Caco-2 (cell line): ENCODE data around the gene BRD9. TPM values are rescaled to one million over a fixed set of nuclear protein-coding genes. Genes with fewer than 3 reads are reported as not detected.

Experiments
- BruUV-seq: library from RNA; stranded (reverse); fragments of 400-500 nt; replicated peaks from 2 replicates; lab custom pipeline; 2021; lab: Mats Ljungman, UMichigan
- CTCF ChIA-PET: fragments of 300-600 bp; sonication (Branson Sonifier 250); formaldehyde crosslinking; loops from one replicate; lab custom pipeline; 2022; ENCODE audit warnings: antibody characterized with exemption; lab: Charles Lee
- POLR2A ChIA-PET: fragments of 300-600 bp; sonication (Branson Sonifier 250); formaldehyde crosslinking; loops from one replicate; lab custom pipeline; 2022; ENCODE audit warnings: antibody characterized with exemption; lab: Charles Lee
- DNase-seq, 2 experiments: peaks; one replicate each; pipeline versions ENCODE4 v3.0.0 to v3.0.0-alpha.2; 2020 to 2022
- H3K27me3 ChIP-seq: replicated peaks from 2 replicates; pipeline ENCODE4 v1.6.0; 2011; ENCODE audit warnings: low read length; ENCODE audit not compliant: control insufficient read depth, insufficient read depth
- H3K36me3 ChIP-seq: 2 replicates; pipeline ENCODE4 v1.5.1; 2011; ENCODE audit warnings: low read length; ENCODE audit not compliant: control insufficient read depth, insufficient read depth
- H3K4me1 ChIP-seq: fragments of 250-450 bp; sonication (Bioruptor Pico); 2 replicates; pipeline ENCODE4 v1.5.1; 2020; ENCODE audit warnings: mild to moderate bottlenecking
- H3K4me3 ChIP-seq: 2 replicates; pipeline ENCODE4 v1.5.1; 2011; ENCODE audit warnings: low read depth, mild to moderate bottlenecking, control low read depth, low read length
- H3K9me3 ChIP-seq: fragments of 250-450 bp; sonication (Bioruptor Pico); 2 replicates; pipeline ENCODE4 v1.5.1; 2020; ENCODE audit warnings: mild to moderate bottlenecking, moderate library complexity
- H3K27ac Mint-ChIP-seq: one replicate; pipeline ENCODE4 v1.8.0; 2022; ENCODE audit warnings: mixed read lengths; ENCODE audit not compliant: unreplicated experiment
- H3K27me3 Mint-ChIP-seq: one replicate; pipeline ENCODE4 v1.8.0; 2022; ENCODE audit warnings: mixed read lengths; ENCODE audit not compliant: insufficient read depth, unreplicated experiment
- H3K36me3 Mint-ChIP-seq: one replicate; pipeline ENCODE4 v1.8.0; 2022; ENCODE audit warnings: mild to moderate bottlenecking, mixed read lengths; ENCODE audit not compliant: insufficient read depth, unreplicated experiment
- H3K4me1 Mint-ChIP-seq: one replicate; pipeline ENCODE4 v1.8.0; 2022; ENCODE audit warnings: low read depth, mixed read lengths; ENCODE audit not compliant: unreplicated experiment
- H3K4me3 Mint-ChIP-seq: one replicate; pipeline ENCODE4 v1.8.0; 2022; ENCODE audit warnings: mild to moderate bottlenecking, moderate library complexity, mixed read lengths; ENCODE audit not compliant: unreplicated experiment
- H3K9me3 Mint-ChIP-seq: one replicate; pipeline ENCODE4 v1.8.0; 2022; ENCODE audit warnings: mixed read lengths; ENCODE audit not compliant: unreplicated experiment
- intact Hi-C: fragments of 100-400 bp; cut with micrococcal nuclease; formaldehyde crosslinking; loops from one replicate; pipeline ENCODE4 v1.10.0; 2022; ENCODE audit not compliant: unreplicated experiment
- total RNA-seq: library from RNA; stranded (reverse); gene quantifications from 2 replicates; pipeline ENCODE4 v1.2.3, GENCODE V29; 2022
- TF ChIP-seq, protein P1 (sequence below), 2 experiments: fragments of 200-600 bp in 1 of 2; IDR thresholded peaks; 1 replicate in 1 of 2; 2 replicates in 1 of 2; pipeline versions ENCODE4 v1.5.1 to v1.8.0; 2011 to 2022; ENCODE audit warnings: antibody characterized with exemption in 1 of 2, control low read depth in 1 of 2, inconsistent platforms in 1 of 2, low read depth in 1 of 2, low read length in 1 of 2, mild to moderate bottlenecking in 1 of 2, moderate library complexity in 1 of 2; ENCODE audit not compliant: insufficient read depth in 1 of 2, severe bottlenecking in 1 of 2, unreplicated experiment in 1 of 2

BRD9 gene
- total RNA-seq, 1 experiment from 2014 or later = 77.5 TPM

DNA sequence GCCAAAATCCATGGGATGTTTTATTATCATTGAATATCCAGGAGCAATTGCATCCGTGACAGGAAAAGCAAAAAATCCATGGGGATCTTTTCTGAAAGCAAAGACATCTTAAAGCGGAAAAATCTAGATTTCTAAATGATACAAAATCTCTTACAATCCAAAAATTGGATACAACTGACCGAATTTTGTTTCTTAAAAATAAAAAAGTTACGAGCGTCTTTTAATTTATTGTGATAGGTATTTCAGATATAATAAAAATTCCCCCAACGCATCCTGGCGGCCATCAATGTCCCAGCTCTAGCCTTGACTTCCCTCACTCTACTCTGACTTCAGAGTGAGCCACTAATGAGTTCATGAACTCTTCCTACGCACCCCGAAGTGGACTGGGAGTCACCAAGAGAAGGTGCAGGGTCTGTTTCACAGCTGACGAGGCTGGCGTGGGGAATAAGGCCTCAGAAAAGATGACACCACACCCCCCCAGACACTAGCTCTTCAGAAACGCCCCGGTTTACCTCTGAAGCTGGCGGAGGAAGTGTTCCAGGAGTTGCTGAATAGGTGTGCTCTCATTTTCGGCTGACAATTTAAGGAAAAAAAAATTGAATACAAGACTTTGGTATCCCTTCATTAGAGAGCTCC is 3.4 kb downstream of the BRD9 start:
- Histone ChIP-seq H3K9me3 (no peaks in the 10 kb centered on the region), H3K4me1 (0 out of 2 replicates have a peak, but pooled peaks cover 7% of the 10 kb centered on the region), H3K27me3 (no peaks in the 10 kb centered on the region), H3K36me3 (peaks cover 9% of the 10 kb centered on the region), H3K4me3 (no peak overlapping the region)
- TF ChIP-seq, protein P1, sequence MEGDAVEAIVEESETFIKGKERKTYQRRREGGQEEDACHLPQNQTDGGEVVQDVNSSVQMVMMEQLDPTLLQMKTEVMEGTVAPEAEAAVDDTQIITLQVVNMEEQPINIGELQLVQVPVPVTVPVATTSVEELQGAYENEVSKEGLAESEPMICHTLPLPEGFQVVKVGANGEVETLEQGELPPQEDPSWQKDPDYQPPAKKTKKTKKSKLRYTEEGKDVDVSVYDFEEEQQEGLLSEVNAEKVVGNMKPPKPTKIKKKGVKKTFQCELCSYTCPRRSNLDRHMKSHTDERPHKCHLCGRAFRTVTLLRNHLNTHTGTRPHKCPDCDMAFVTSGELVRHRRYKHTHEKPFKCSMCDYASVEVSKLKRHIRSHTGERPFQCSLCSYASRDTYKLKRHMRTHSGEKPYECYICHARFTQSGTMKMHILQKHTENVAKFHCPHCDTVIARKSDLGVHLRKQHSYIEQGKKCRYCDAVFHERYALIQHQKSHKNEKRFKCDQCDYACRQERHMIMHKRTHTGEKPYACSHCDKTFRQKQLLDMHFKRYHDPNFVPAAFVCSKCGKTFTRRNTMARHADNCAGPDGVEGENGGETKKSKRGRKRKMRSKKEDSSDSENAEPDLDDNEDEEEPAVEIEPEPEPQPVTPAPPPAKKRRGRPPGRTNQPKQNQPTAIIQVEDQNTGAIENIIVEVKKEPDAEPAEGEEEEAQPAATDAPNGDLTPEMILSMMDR (IDR thresholded peaks at IDR 0.05; ENCODE audit: insufficient read depth in 1 of 2, low read depth in 1 of 2, low read length in 1 of 2, severe bottlenecking in 1 of 2, unreplicated experiment in 1 of 2) = no peak
- peaks cover 80% of the 10 kb centered on the region for H3K36me3 Mint-ChIP-seq
- intact Hi-C loops = no loop called here
- no peak for DNase-seq
- no peaks in the 10 kb centered on the region for H3K9me3 Mint-ChIP-seq
- peaks cover 12% of the 10 kb centered on the region for H3K4me1 Mint-ChIP-seq
- ChIA-PET CTCF (no interaction called here), POLR2A (no interaction called here)
- no peaks in the 10 kb centered on the region for H3K27me3 Mint-ChIP-seq
- H3K4me3 Mint-ChIP-seq = no peak overlapping the region
- H3K27ac Mint-ChIP-seq = no peak overlapping the region
- BruUV-seq = no TSS peak

DNA sequence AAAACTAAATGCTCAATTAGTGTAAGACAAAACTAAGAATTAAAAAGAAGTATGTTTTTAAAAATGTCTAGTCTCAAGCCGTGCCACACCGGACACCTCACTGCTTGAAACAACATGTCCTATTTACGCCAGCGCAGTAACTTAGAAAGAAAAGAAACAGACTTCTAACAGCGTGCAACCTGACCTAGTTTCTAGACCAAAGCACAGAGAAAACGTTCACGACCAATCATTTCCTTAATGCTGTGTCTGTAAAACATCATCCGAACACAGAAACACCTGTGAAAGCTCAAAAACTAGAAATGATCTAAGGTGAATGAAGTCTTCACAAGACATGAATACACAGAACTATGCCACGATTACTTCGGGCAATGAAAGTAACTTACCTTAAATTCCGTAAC is 4.0 kb downstream of the BRD9 start:
- H3K27me3 Mint-ChIP-seq = no peaks in the 10 kb centered on the region
- H3K36me3 Mint-ChIP-seq = peaks cover 80% of the 10 kb centered on the region
- no peak overlapping the region for H3K4me3 ChIP-seq
- 0 out of 2 replicates have a peak, but pooled peaks cover 3% of the 10 kb centered on the region for H3K4me1 ChIP-seq
- no peaks in the 10 kb centered on the region for H3K9me3 ChIP-seq
- no peak overlapping the region for H3K4me3 Mint-ChIP-seq
- no peak for DNase-seq
- peaks cover 7% of the 10 kb centered on the region for H3K4me1 Mint-ChIP-seq
- CTCF ChIA-PET = no interaction called here
- H3K27ac Mint-ChIP-seq = no peak overlapping the region
- TF ChIP-seq, protein P1 (IDR thresholded peaks at IDR 0.05; ENCODE audit: insufficient read depth in 1 of 2, low read depth in 1 of 2, low read length in 1 of 2, severe bottlenecking in 1 of 2, unreplicated experiment in 1 of 2) = no peak
- H3K36me3 ChIP-seq = peaks cover 11% of the 10 kb centered on the region
- intact Hi-C loops = no loop called here
- BruUV-seq = no TSS peak
- POLR2A ChIA-PET = no interaction called here
- H3K9me3 Mint-ChIP-seq = no peaks in the 10 kb centered on the region
- H3K27me3 ChIP-seq = no peaks in the 10 kb centered on the region

DNA sequence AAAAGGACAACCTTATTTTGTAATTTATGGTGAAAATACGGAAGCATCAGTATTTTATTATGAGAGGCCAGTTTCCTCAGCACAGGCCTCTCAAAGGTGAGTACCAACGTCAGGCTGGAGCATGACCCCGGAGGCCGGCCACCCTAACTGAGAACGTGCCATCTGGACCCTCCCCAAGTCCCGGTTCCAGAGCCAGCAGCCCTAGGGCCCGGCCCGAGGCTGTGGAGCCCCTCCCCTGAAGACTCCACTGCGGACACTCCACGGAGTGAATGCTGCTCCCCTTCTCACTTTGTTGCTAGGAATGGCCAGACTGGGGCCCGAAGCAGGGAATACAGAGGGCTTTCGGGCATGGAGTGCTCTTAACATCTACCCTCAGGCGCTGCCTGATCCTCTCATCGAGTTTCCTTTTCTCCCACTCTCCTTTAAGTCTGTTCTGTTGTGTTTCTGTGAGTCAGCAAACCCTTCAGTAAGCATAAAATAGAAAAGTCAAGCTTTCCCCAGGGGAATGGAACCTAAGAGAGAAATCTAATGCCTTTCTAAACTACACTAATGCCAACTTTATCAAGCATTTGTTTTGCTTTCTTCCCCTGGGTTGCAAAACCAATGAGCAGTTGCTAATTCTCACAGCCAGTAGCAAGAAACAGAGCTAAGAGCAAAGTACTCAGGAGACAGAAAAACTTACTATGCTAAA is 4.5 kb downstream of the BRD9 start:
- ChIA-PET POLR2A (no interaction called here), CTCF (no interaction called here)
- Histone ChIP-seq H3K27me3 (no peaks in the 10 kb centered on the region), H3K4me1 (no peaks in the 10 kb centered on the region), H3K4me3 (no peak overlapping the region), H3K36me3 (peaks cover 11% of the 10 kb centered on the region), H3K9me3 (no peaks in the 10 kb centered on the region)
- TF ChIP-seq, protein P1 (IDR thresholded peaks at IDR 0.05; ENCODE audit: insufficient read depth in 1 of 2, low read depth in 1 of 2, low read length in 1 of 2, severe bottlenecking in 1 of 2, unreplicated experiment in 1 of 2) = no peak
- Mint-ChIP-seq H3K9me3 (no peaks in the 10 kb centered on the region), H3K36me3 (peaks cover 85% of the 10 kb centered on the region), H3K4me1 (peaks cover 7% of the 10 kb centered on the region), H3K27ac (no peak overlapping the region), H3K4me3 (no peak overlapping the region), H3K27me3 (no peaks in the 10 kb centered on the region)
- DNase-seq = no peak
- intact Hi-C loops = no loop called here
- no TSS peak for BruUV-seq
